Hepatocyte (in vitro differentiated cells): ENCODE results near the gene UNC5A.

Source experiments
- CTCF ChIP-seq: fragments of 200-600 bp; sonication (generic); IDR thresholded peaks from 2 replicates; pipeline ENCODE4 v1.5.1; 2016; ENCODE audit warnings: antibody characterized with exemption, mild to moderate bottlenecking; ENCODE audit not compliant: poor library complexity
- EZH2 ChIP-seq: fragments of 200-600 bp; sonication (generic); IDR thresholded peaks from 2 replicates; pipeline ENCODE4 v1.6.1; 2016; ENCODE audit warnings: antibody characterized with exemption, mild to moderate bottlenecking, borderline replicate concordance

GRCh38 chr5:176802116-176802784 lies 8.1 kb upstream of the UNC5A start:
- TF ChIP-seq CTCF (no peak), EZH2 (no peak)
